HFFc6 (cell line): ENCODE data around the gene HIPK4. TPM values are rescaled to one million over a fixed set of nuclear protein-coding genes. Genes with fewer than 3 reads are reported as not detected.

Experiments used
- DNase-seq: peaks from one replicate; pipeline ENCODE4 v3.0.0-alpha.2; 2018
- H3K27ac Mint-ChIP-seq: 2 replicates; pipeline ENCODE4 v1.8.0; 2020; ENCODE audit warnings: mild to moderate bottlenecking, mixed read lengths
- H3K27me3 Mint-ChIP-seq: 2 replicates; pipeline ENCODE4 v1.8.0; 2021; ENCODE audit warnings: mild to moderate bottlenecking, moderate library complexity, mixed read lengths; ENCODE audit not compliant: insufficient read depth
- H3K36me3 Mint-ChIP-seq: 2 replicates; pipeline ENCODE4 v1.8.0; 2021; ENCODE audit warnings: low read depth, mixed read lengths
- H3K4me1 Mint-ChIP-seq: 2 replicates; pipeline ENCODE4 v1.8.0; 2020; ENCODE audit warnings: low read depth, mixed read lengths
- H3K4me3 Mint-ChIP-seq: 2 replicates; pipeline ENCODE4 v1.8.0; 2020; ENCODE audit warnings: mild to moderate bottlenecking, moderate library complexity, mixed read lengths
- H3K9me3 Mint-ChIP-seq: 2 replicates; pipeline ENCODE4 v1.8.0; 2020; ENCODE audit warnings: mild to moderate bottlenecking, mixed read lengths
- total RNA-seq, 6 experiments: library from RNA; stranded (reverse); fragmentation: NEBNext Ultra II Directional; extraction: Animal tissue kit (Norgen Biotek cat#: 25700); gene quantifications; 2 replicates in 1 of 6; 3 replicates in 5 of 6; pipeline ENCODE4 v1.2.3, GENCODE V29; 2021
- TF ChIP-seq, protein P1 (sequence below): fragments of 200-600 bp; sonication (generic); IDR thresholded peaks from 2 replicates; pipeline ENCODE4 v1.5.0; 2021; ENCODE audit warnings: antibody characterized with exemption, mild to moderate bottlenecking

The HIPK4 gene
- total RNA-seq, 6 experiments from 2014 or later = 0.07 to 0.11 (median 0.10) TPM; not detected in 2

DNA sequence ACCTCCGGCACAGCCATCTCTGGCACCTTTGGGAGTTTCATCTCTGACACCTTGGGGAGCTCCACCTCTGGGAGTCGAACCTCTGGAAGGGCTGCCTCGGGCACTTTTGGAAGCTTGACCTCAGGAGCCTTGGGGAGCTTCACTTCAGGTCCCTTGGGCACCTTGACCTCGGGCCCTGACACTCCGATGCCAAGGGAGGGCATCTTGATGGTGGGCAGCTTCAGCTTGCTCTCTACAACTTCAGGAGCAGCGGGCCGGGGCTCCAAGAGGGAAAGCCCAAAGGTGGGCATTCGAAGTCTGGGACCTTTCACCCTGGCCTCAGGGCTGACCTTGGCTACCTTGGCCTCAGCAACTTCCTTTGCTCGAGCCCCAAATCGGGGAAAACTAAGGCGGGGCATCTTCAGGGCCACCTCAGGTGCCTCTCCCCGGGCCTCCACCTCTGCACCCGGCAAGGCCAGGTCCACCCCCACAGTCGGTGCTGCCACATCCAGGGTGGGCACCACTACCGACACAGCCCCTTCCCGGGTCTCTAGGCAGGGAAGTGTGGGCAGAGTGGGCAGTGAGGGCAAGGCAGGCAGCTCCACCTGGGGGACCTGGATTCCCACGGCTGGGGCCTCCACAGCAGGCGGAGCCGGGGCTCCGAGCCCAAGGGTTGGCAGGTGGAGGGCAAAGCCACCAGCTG, 7.0 kb upstream of the HIPK4 start:
- no peak overlapping the region for H3K4me3 Mint-ChIP-seq
- no peak overlapping the region for H3K27ac Mint-ChIP-seq
- no peak for DNase-seq
- TF ChIP-seq, protein P1, sequence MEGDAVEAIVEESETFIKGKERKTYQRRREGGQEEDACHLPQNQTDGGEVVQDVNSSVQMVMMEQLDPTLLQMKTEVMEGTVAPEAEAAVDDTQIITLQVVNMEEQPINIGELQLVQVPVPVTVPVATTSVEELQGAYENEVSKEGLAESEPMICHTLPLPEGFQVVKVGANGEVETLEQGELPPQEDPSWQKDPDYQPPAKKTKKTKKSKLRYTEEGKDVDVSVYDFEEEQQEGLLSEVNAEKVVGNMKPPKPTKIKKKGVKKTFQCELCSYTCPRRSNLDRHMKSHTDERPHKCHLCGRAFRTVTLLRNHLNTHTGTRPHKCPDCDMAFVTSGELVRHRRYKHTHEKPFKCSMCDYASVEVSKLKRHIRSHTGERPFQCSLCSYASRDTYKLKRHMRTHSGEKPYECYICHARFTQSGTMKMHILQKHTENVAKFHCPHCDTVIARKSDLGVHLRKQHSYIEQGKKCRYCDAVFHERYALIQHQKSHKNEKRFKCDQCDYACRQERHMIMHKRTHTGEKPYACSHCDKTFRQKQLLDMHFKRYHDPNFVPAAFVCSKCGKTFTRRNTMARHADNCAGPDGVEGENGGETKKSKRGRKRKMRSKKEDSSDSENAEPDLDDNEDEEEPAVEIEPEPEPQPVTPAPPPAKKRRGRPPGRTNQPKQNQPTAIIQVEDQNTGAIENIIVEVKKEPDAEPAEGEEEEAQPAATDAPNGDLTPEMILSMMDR = no peak
- H3K27me3 Mint-ChIP-seq = peaks cover 9% of the 10 kb centered on the region
- H3K36me3 Mint-ChIP-seq = no peaks in the 10 kb centered on the region
- peaks cover 6% of the 10 kb centered on the region; the same call in 1 of the 2 replicates for H3K4me1 Mint-ChIP-seq
- no peaks in the 10 kb centered on the region for H3K9me3 Mint-ChIP-seq

DNA sequence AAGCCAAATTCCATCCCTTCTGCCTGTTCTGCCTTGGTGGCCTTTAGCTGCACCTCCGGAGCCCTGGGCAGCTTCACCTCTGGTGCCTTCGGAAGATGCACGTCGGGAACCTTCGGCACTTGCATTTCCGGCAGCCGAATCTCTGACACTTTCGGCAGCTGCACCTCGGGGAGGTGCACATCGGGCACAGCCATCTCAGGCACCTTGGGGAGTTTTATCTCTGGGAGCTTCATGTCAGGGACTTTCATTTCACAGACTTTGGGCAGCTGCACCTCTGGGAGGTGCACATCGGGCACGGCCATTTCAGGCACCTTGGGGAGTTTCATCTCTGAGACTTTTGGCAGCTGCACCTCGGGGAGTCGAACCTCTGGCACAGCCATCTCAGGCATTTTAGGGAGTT, 6.0 kb upstream of the HIPK4 start:
- no peak overlapping the region for H3K4me3 Mint-ChIP-seq
- peaks cover 9% of the 10 kb centered on the region for H3K27me3 Mint-ChIP-seq
- H3K36me3 Mint-ChIP-seq = no peaks in the 10 kb centered on the region
- H3K27ac Mint-ChIP-seq = no peak overlapping the region
- TF ChIP-seq, protein P1 = no peak
- H3K4me1 Mint-ChIP-seq = peaks cover 5% of the 10 kb centered on the region; the same call in 1 of the 2 replicates
- DNase-seq = no peak
- no peaks in the 10 kb centered on the region for H3K9me3 Mint-ChIP-seq

DNA sequence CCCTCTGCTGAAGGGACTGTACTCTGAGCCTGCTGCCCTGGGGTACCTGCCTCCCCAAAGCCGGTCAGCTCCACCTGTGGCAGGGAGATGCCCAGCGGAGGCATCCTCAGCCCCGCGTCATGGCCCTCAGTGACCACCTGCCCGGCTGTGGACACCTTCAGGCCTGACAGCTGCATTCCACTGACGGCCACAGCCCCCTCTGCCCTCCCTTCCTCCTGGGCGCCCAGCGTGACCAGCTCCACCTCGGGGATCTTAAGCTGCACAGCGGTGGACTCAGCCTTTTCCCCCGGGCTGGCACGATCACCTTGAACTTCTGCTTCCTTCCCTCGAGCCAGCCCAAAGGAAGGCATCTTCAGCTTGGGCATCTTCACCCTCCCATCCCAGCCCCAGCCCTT, 4.8 kb upstream of the HIPK4 start:
- DNase-seq = no peak
- Mint-ChIP-seq H3K27me3 (peaks cover 9% of the 10 kb centered on the region), H3K4me1 (no peaks in the 10 kb centered on the region), H3K27ac (no peak overlapping the region), H3K36me3 (no peaks in the 10 kb centered on the region), H3K9me3 (no peaks in the 10 kb centered on the region), H3K4me3 (no peak overlapping the region)
- TF ChIP-seq, protein P1 = no peak

DNA sequence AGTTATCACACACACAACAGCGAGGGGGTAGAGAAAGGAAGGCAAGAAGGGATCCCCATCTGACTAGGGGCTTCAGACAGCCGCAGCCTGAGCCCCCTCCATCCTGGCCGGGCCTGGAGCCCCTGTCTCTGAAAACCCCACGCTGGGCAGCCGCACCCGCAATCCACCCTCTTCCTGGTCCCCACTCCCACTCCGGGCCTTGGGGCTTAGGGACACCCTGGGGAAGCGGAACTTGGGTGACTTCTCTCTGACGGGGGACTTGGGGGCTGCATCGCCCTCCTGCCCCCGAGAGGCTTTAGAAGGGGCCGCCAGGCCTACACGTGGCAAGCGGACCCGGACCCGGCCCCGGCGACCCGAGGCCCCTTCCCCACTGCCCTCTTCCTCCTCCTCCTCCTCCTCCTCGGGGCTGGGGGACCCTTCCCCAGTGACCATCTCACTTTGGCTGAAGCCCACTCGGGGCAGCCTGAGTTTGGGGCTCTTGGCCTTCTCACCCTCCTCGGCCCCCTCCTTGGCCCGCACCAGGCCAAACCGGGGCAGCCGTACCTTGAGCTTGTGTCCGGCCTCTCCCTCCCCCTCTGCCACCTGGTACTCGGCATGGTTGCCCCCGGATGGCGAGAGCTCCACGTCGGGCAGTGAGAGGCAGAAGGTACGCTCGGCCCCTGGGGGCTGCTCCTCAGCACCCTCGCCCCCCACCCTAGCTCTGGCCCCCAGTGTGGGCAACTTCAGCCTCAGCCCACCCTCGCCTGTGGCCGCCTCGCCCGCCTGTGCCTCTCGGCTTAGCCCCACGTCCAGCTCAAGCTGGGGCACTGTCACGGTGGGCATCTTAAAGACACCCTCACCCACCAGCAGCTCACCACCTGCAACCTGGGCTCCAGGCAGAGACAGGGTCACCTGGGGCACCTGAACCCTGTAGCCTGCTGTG, 4.2 kb upstream of the HIPK4 start:
- no peak overlapping the region for H3K4me3 Mint-ChIP-seq
- no peaks in the 10 kb centered on the region for H3K9me3 Mint-ChIP-seq
- no peaks in the 10 kb centered on the region for H3K36me3 Mint-ChIP-seq
- H3K27ac Mint-ChIP-seq = no peak overlapping the region
- H3K27me3 Mint-ChIP-seq = peaks cover 9% of the 10 kb centered on the region
- TF ChIP-seq, protein P1 = no peak
- H3K4me1 Mint-ChIP-seq = no peaks in the 10 kb centered on the region
- DNase-seq = no peak

DNA sequence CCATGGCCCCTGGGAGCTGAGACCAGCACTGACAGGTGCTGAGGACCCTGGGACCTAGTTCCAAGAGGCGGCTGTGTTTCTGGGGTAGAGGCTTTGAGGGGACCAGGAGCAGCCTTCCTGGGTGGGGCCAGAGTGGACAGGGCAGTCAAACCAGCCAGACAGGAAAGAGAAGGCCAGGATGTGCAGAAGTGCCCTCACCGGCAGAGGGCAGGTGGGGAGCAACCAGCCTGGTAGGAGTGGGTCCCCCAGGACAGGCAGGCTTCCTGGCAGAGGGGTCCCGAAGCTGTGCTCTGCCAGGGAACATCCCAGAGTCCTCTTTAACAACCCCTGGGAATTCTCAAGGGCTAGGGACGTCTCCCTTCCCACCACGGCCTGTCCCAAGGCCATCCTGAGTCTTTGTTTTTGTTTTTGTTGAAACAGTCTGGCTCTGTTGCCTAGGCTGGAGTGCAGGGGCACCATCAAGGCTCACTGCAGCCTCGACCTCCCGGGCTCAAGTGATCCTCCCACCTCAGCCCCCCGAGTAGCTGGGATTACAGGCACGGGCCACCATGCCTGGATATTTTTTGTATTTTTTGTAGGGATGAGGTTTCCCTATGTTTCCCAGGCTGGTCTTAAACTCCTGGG, 3.0 kb upstream of the HIPK4 start:
- Mint-ChIP-seq H3K4me3 (no peak overlapping the region), H3K27me3 (peaks cover 9% of the 10 kb centered on the region), H3K4me1 (no peaks in the 10 kb centered on the region), H3K27ac (no peak overlapping the region), H3K36me3 (no peaks in the 10 kb centered on the region), H3K9me3 (no peaks in the 10 kb centered on the region)
- DNase-seq = no peak
- TF ChIP-seq, protein P1 = peak; percentile 9; the same call in 1 of the 2 replicates
